ENCODE data around the gene PTOV1.

PTOV1 gene

GRCh38 chr19:49845414-49845813 lies 5.5 kb upstream of the PTOV1 start:
- DNase-seq = no peak

- no peak for DNase-seq
These were observed 4.6 kb upstream of the PTOV1 start for GRCh38 chr19:49846408-49846807.

- DNase-seq = no peak
These were observed 2.9 kb upstream of the PTOV1 start for GRCh38 chr19:49847731-49848696.

- DNase-seq = no peak
These were observed 2.0 kb upstream of the PTOV1 start for GRCh38 chr19:49848938-49849337.

GRCh38 chr19:49849433-49850220 lies 1.3 kb upstream of the PTOV1 start:
- DNase-seq = no peak

- DNase-seq = no peak
These were observed 805 bp upstream of the PTOV1 start for GRCh38 chr19:49850221-49850486.

- DNase-seq = peak; percentile 34
These were observed 699 bp downstream of the PTOV1 start for GRCh38 chr19:49851456-49852259.

- DNase-seq = no peak
These were observed 1.7 kb downstream of the PTOV1 start for GRCh38 chr19:49852631-49853126.

GRCh38 chr19:49853852-49854377 lies 3.0 kb downstream of the PTOV1 start:
- DNase-seq = no peak

- DNase-seq = no peak
These were observed 3.7 kb downstream of the PTOV1 start for GRCh38 chr19:49854378-49855263.

GRCh38 chr19:49855277-49855675 lies 4.3 kb downstream of the PTOV1 start:
- DNase-seq = no peak

- DNase-seq = no peak
These were observed 5.0 kb downstream of the PTOV1 start for GRCh38 chr19:49855676-49856573.

- no peak for DNase-seq
These were observed 5.6 kb downstream of the PTOV1 start for GRCh38 chr19:49856574-49857021.

GRCh38 chr19:49857061-49857837 lies 6.3 kb downstream of the PTOV1 start:
- no peak for DNase-seq

- no peak for DNase-seq
These were observed 6.8 kb downstream of the PTOV1 start for GRCh38 chr19:49857838-49858087.

- DNase-seq = no peak
These were observed 7.4 kb downstream of the PTOV1 start for GRCh38 chr19:49858088-49858985.

GRCh38 chr19:49859682-49860335 lies 8.8 kb downstream of the PTOV1 start:
- no peak for DNase-seq

GRCh38 chr19:49860336-49861102 lies 9.6 kb downstream of the PTOV1 start:
- DNase-seq = no peak
